Fibroblast of villous mesenchyme (primary cell): ENCODE measurements around the gene HMGN5. TPM values are rescaled to one million over a fixed set of nuclear protein-coding genes. Genes with fewer than 3 reads are reported as not detected.
A peak's percentile ranks its signal among the peaks of the same experiment; 100 is the strongest.

ENCODE experiments used
- DNase-seq: peaks from one replicate; pipeline ENCODE4 v3.0.0-alpha.2; 2010; ENCODE audit warnings: low read depth
- H3K4me3 ChIP-seq: 2 replicates; pipeline ENCODE4 v1.5.1; 2011; ENCODE audit warnings: low read depth, mild to moderate bottlenecking, low read length
- CTCF ChIP-seq: IDR thresholded peaks from 2 replicates; pipeline ENCODE4 v1.5.1; 2012; ENCODE audit warnings: low read depth, mild to moderate bottlenecking, low read length; ENCODE audit not compliant: insufficient read depth
- total RNA-seq: library from RNA; depleted of rRNA; stranded (reverse); fragments of >200 nt; gene quantifications from 2 replicates; pipeline ENCODE4 v1.2.3, GENCODE V29; 2012

The HMGN5 gene
- total RNA-seq, 1 donor, result 0.43 TPM

- peak; percentile 87 for DNase-seq
- H3K4me3 ChIP-seq, result peak overlapping the region; percentile 64
- TF ChIP-seq CTCF, result no peak
Observed at GRCh38 chrX:81121513-81122363, 80.0 kb downstream of the HMGN5 start.

DNA sequence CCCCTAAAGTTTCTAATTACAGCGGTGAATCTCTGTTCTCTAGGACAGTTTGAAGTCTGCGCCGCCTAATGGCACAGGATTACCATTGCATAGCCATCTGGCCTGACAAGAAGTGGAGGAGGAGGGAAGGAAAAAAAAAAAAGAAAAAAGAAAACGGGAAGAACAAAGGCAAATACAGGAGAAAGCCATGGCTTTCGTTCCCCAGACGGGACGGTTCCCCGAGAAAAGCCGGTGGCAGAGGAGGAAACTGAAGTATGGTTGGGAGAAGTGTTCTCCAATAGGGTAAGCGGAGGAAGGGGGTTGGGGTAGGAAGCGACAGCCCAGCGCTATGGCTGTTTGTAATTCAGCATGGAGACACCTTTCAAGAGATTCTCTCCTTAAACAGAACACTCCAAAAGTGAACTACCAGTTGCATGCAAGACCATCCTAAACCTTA, 80.8 kb downstream of the HMGN5 start:
- peak; percentile 32 for DNase-seq
- H3K4me3 ChIP-seq, result peak overlapping the region; percentile 64
- TF ChIP-seq CTCF, result peak; percentile 64

GRCh38 chrX:81120258-81120935, 81.3 kb downstream of the HMGN5 start:
- TF ChIP-seq CTCF, result no peak
- peak overlapping the region; percentile 64 for H3K4me3 ChIP-seq
- DNase-seq, result no peak

GRCh38 chrX:81114757-81115156, 87.0 kb downstream of the HMGN5 start:
- H3K4me3 ChIP-seq, result no peak overlapping the region
- TF ChIP-seq CTCF, result no peak
- no peak for DNase-seq

DNA sequence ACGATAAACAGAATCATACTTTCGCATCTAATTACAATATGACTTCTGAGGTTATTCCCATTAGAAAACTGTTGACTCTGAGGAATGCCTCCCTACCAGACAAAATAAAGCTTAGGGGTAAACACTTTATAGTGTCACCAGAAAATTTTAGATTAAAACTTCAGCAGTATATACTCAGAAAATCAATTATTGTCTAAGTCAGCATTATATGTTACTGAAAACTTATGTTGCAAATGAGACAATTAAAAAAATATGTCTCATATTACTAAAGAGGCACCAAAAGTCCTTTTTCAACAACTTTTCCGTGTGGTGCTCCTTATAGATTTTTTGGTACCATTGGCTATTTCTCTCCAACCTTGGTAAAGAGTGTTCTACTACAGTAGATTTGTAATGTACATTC, 91.4 kb downstream of the HMGN5 start:
- TF ChIP-seq CTCF, result no peak
- H3K4me3 ChIP-seq, result no peak overlapping the region
- DNase-seq, result no peak

- TF ChIP-seq CTCF, result no peak
- no peak for DNase-seq
- H3K4me3 ChIP-seq, result no peak overlapping the region
Observed at GRCh38 chrX:81082649-81083048, 119.1 kb downstream of the HMGN5 start.

Other genes with a start within 250 kb of the HMGN5 start
- gene SH3BGRL, start 189 bp upstream of the HMGN5 start, total RNA-seq, result 62.2 and 74.7 TPM in 2 replicates